CD14-positive monocyte (primary cell): ENCODE results near the gene FBXO36. TPM values are rescaled to one million over a fixed set of nuclear protein-coding genes. Genes with fewer than 3 reads are reported as not detected.

Source experiments
- DNase-seq, 3 donors: peaks; one replicate each; pipeline ENCODE4 v3.0.0-alpha.2; 2011 to 2022
- H2AFZ ChIP-seq: 2 replicates; pipeline ENCODE4 v1.6.0; 2012; ENCODE audit warnings: mild to moderate bottlenecking, low read depth, low read length, inconsistent platforms; ENCODE audit not compliant: insufficient read depth, poor library complexity, severe bottlenecking
- H3K27ac ChIP-seq, 2 donors: 1 replicate in 1 of 2; 2 replicates in 1 of 2; pipeline ENCODE4 v1.5.1; 2012 to 2013; ENCODE audit warnings: low read length in 2 of 2, control low read depth in 1 of 2, inconsistent platforms in 1 of 2, low read depth in 1 of 2, mild to moderate bottlenecking in 1 of 2
- H3K27me3 ChIP-seq, 2 donors: one replicate each; pipeline versions ENCODE4 v1.6.0 to v1.6.1; 2011 to 2013; ENCODE audit warnings: low read length in 2 of 2; ENCODE audit not compliant: control insufficient read depth in 2 of 2, insufficient read depth in 2 of 2
- H3K36me3 ChIP-seq, 2 donors: replicated peaks in 1 of 2; 1 replicate in 1 of 2; 2 replicates in 1 of 2; pipeline versions ENCODE4 v1.5.1 to v1.6.1; 2012 to 2013; ENCODE audit warnings: low read length in 2 of 2, control low read depth in 1 of 2, inconsistent platforms in 1 of 2, mild to moderate bottlenecking in 1 of 2; ENCODE audit not compliant: insufficient read depth in 2 of 2, control insufficient read depth in 1 of 2
- H3K4me1 ChIP-seq, 2 donors: 1 replicate in 1 of 2; 2 replicates in 1 of 2; pipeline versions ENCODE4 v1.5.1 to v1.6.1; 2012 to 2013; ENCODE audit warnings: low read length in 2 of 2, control low read depth in 1 of 2, inconsistent platforms in 1 of 2, mild to moderate bottlenecking in 1 of 2, moderate library complexity in 1 of 2; ENCODE audit not compliant: insufficient read depth in 2 of 2, control insufficient read depth in 1 of 2
- H3K4me2 ChIP-seq: replicated peaks from 2 replicates; pipeline ENCODE3; 2012; ENCODE audit warnings: low read length, moderate library complexity, mild to moderate bottlenecking; ENCODE audit not compliant: poor library complexity, severe bottlenecking; ENCODE audit errors: extremely low read depth
- H3K4me3 ChIP-seq, 3 experiments: fragments of 200-600 bp in 1 of 3; sonication (generic) in 1 of 3; replicated peaks in 1 of 3; 1 replicate in 2 of 3; 2 replicates in 1 of 3; pipeline ENCODE4 v1.5.1; 2011 to 2013; ENCODE audit warnings: low read length in 3 of 3, mild to moderate bottlenecking in 3 of 3, control low read depth in 2 of 3, low read depth in 2 of 3, inconsistent platforms in 1 of 3, moderate library complexity in 1 of 3
- H3K79me2 ChIP-seq: 2 replicates; pipeline ENCODE4 v1.6.0; 2012; ENCODE audit warnings: mild to moderate bottlenecking, control low read depth, inconsistent platforms, low read length, moderate library complexity; ENCODE audit not compliant: insufficient read depth
- H3K9ac ChIP-seq: 2 replicates; pipeline ENCODE4 v1.6.0; 2017; ENCODE audit warnings: low read length, mild to moderate bottlenecking; ENCODE audit not compliant: insufficient read depth, poor library complexity, severe bottlenecking
- H3K9me3 ChIP-seq, 2 donors: replicated peaks in 1 of 2; 1 replicate in 1 of 2; 2 replicates in 1 of 2; pipeline versions ENCODE4 v1.5.1 to v1.6.1; 2012 to 2013; ENCODE audit warnings: low read length in 2 of 2, control low read depth in 1 of 2; ENCODE audit not compliant: control insufficient read depth in 1 of 2, insufficient read depth in 1 of 2
- H4K20me1 ChIP-seq: 2 replicates; pipeline ENCODE4 v1.6.0; 2012; ENCODE audit warnings: mild to moderate bottlenecking, low read length, control low read depth, moderate library complexity; ENCODE audit not compliant: insufficient read depth
- H3K27ac Mint-ChIP-seq, 7 donors: one replicate each; pipeline ENCODE4 v1.8.0; 2020; ENCODE audit warnings: mild to moderate bottlenecking in 7 of 7, mixed read lengths in 7 of 7, moderate library complexity in 6 of 7, inconsistent platforms in 2 of 7
- H3K27me3 Mint-ChIP-seq, 3 donors: one replicate each; pipeline ENCODE4 v1.8.0; 2021 to 2022; ENCODE audit warnings: low read depth in 3 of 3, mild to moderate bottlenecking in 3 of 3, mixed read lengths in 3 of 3, moderate library complexity in 3 of 3, inconsistent platforms in 1 of 3
- H3K36me3 Mint-ChIP-seq, 2 donors: one replicate each; pipeline ENCODE4 v1.8.0; 2020; ENCODE audit warnings: mixed read lengths in 2 of 2, inconsistent platforms in 1 of 2, mild to moderate bottlenecking in 1 of 2
- H3K4me1 Mint-ChIP-seq: one replicate; pipeline ENCODE4 v1.8.0; 2020; ENCODE audit warnings: mild to moderate bottlenecking, mixed read lengths
- H3K4me3 Mint-ChIP-seq, 2 donors: one replicate each; pipeline ENCODE4 v1.8.0; 2020; ENCODE audit warnings: mild to moderate bottlenecking in 2 of 2, mixed read lengths in 2 of 2, moderate library complexity in 1 of 2
- H3K9me3 Mint-ChIP-seq, 7 donors: one replicate each; pipeline ENCODE4 v1.8.0; 2020 to 2022; ENCODE audit warnings: mixed read lengths in 7 of 7, mild to moderate bottlenecking in 6 of 7, moderate library complexity in 6 of 7, inconsistent platforms in 2 of 7
- CTCF ChIP-seq: fragments of 200-600 bp; IDR thresholded peaks from one replicate; pipeline ENCODE4 v1.8.0; 2022; ENCODE audit warnings: antibody characterized with exemption, mild to moderate bottlenecking
- WGBS: methylation state at CpG from one replicate; pipeline ENCODE4 v1.1.5; 2013; ENCODE audit warnings: missing lambda C conversion rate; ENCODE audit not compliant: insufficient coverage; 5-methylcytosine and 5-hydroxymethylcytosine counted together
- intact Hi-C, 2 donors: fragments of 100-400 bp; cut with micrococcal nuclease; formaldehyde crosslinking; loops; one replicate each; pipeline versions ENCODE4 v1.15.0 to v1.15.1; 2023
- polyA plus RNA-seq, 3 donors: library from polyadenylated mRNA; depleted of rRNA in 1 of 3; unstranded in 2 of 3; stranded (reverse) in 1 of 3; fragments of 300-500 nt in 2 of 3; fragments of >200 nt in 1 of 3; fragmentation: Illumina TruSeq in 2 of 3; gene quantifications; 1 replicate in 2 of 3; 2 replicates in 1 of 3; pipeline ENCODE4 v1.2.3, GENCODE V29; 2012 to 2021

The FBXO36 gene
- polyA plus RNA-seq, 3 donors = 0.52 to 0.90 (median 0.72) TPM

GRCh38 chr2:229880892-229881586, 41.3 kb upstream of the FBXO36 start:
- Histone ChIP-seq H3K27ac (no peak overlapping the region), H3K79me2 (peaks cover 95% of the 10 kb centered on the region), H2AFZ (no peak overlapping the region), H3K9me3 (no peaks in the 10 kb centered on the region), H3K4me1 (no peaks in the 10 kb centered on the region), H3K36me3 (peaks cover 37 to 70% of the 10 kb centered on the region in 2 donors), H3K9ac (no peak overlapping the region), H3K4me3 (no peak overlapping the region), H3K27me3 (no peaks in the 10 kb centered on the region), H3K4me2 (no peak overlapping the region), H4K20me1 (peaks cover 98% of the 10 kb centered on the region)
- Mint-ChIP-seq H3K4me1 (no peaks in the 10 kb centered on the region), H3K9me3 (no peaks in the 10 kb centered on the region), H3K4me3 (no peak overlapping the region), H3K36me3 (peaks cover 34 to 57% of the 10 kb centered on the region in 2 donors), H3K27me3 (no peaks in the 10 kb centered on the region), H3K27ac (no peak overlapping the region)
- intact Hi-C loops = no loop called here
- no peak for TF ChIP-seq CTCF
- no peak for DNase-seq
- 75% methylated on average over 2 of the region's 5 CpGs for WGBS

GRCh38 chr2:229882583-229882982, 39.7 kb upstream of the FBXO36 start:
- Mint-ChIP-seq H3K36me3 (peaks cover 29 to 44% of the 10 kb centered on the region in 2 donors), H3K27ac (no peak overlapping the region), H3K4me1 (peaks cover 1% of the 10 kb centered on the region), H3K27me3 (no peaks in the 10 kb centered on the region), H3K4me3 (no peak overlapping the region), H3K9me3 (no peaks in the 10 kb centered on the region)
- Histone ChIP-seq H3K4me3 (no peak overlapping the region), H3K27ac (no peak overlapping the region), H3K79me2 (peaks cover 95% of the 10 kb centered on the region), H3K4me2 (no peak overlapping the region), H3K4me1 (no peaks in the 10 kb centered on the region), H2AFZ (no peak overlapping the region), H3K36me3 (peaks cover 35 to 68% of the 10 kb centered on the region in 2 donors), H3K27me3 (no peaks in the 10 kb centered on the region), H3K9me3 (no peaks in the 10 kb centered on the region), H3K9ac (no peak overlapping the region), H4K20me1 (peaks cover 98% of the 10 kb centered on the region)
- intact Hi-C loops = no loop called here
- no CpG with 5 or more reads among the region's 2 CpGs for WGBS
- DNase-seq = no peak
- TF ChIP-seq CTCF = no peak
